IMR-90 (cell line): ENCODE results near the gene PRSS38. TPM values are rescaled to one million over a fixed set of nuclear protein-coding genes. Genes with fewer than 3 reads are reported as not detected.

ENCODE experiments used
- ATAC-seq: fragments of 200-7000 bp; cut with Tn5 transposase; 2 replicates; pipeline ENCODE4 v1.9.1; 2020; ENCODE audit warnings: low read depth, mild to moderate bottlenecking, moderate library complexity
- BruUV-seq: library from RNA; stranded (reverse); fragments of 400-500 nt; replicated peaks from 2 replicates; lab custom pipeline; 2021; lab: Mats Ljungman, UMichigan
- CTCF ChIA-PET: fragments of 300-600 bp; formaldehyde crosslinking; extraction: SDS; loops from one replicate; lab custom pipeline; 2021; ENCODE audit warnings: antibody characterized with exemption; lab: Yijun Ruan, JAX
- POLR2A ChIA-PET: fragments of 300-600 bp; sonication (Branson Sonifier 250); formaldehyde crosslinking; loops from one replicate; lab custom pipeline; 2022; ENCODE audit warnings: antibody characterized with exemption; ENCODE audit not compliant: unreplicated experiment; lab: Charles Lee
- DNase-seq: peaks from one replicate; pipeline ENCODE4 v3.0.0; 2013
- H2AFZ ChIP-seq: replicated peaks from 2 replicates; pipeline ENCODE3; 2013; ENCODE audit warnings: low read length, mild to moderate bottlenecking; ENCODE audit not compliant: poor library complexity
- H2AK5ac ChIP-seq: 2 replicates; pipeline ENCODE4 v1.6.1; 2013; ENCODE audit warnings: low read depth, low read length, inconsistent platforms
- H2AK9ac ChIP-seq: replicated peaks from 2 replicates; pipeline ENCODE3; 2013; ENCODE audit warnings: mild to moderate bottlenecking, low read depth, low read length, moderate library complexity; ENCODE audit not compliant: poor library complexity
- H2BK120ac ChIP-seq: 2 replicates; pipeline ENCODE4 v1.6.1; 2013; ENCODE audit warnings: low read depth, low read length, inconsistent platforms
- H2BK15ac ChIP-seq: 3 replicates; pipeline ENCODE4 v1.6.1; 2013; ENCODE audit warnings: low read depth, low read length, inconsistent platforms
- H2BK20ac ChIP-seq: 2 replicates; pipeline ENCODE4 v1.6.1; 2013; ENCODE audit warnings: low read depth, mild to moderate bottlenecking, inconsistent platforms, low read length, moderate library complexity
- H2BK5ac ChIP-seq: 2 replicates; pipeline ENCODE4 v1.6.1; 2013; ENCODE audit warnings: mild to moderate bottlenecking, low read depth, low read length, inconsistent platforms; ENCODE audit not compliant: poor library complexity, severe bottlenecking
- H3K14ac ChIP-seq: replicated peaks from 2 replicates; pipeline ENCODE4 v1.6.1; 2013; ENCODE audit warnings: low read depth, low read length, inconsistent platforms
- H3K18ac ChIP-seq: 2 replicates; pipeline ENCODE4 v1.6.1; 2013; ENCODE audit warnings: low read depth, low read length, control low read depth
- H3K23ac ChIP-seq: 2 replicates; pipeline ENCODE4 v1.6.1; 2013; ENCODE audit warnings: low read depth, low read length, inconsistent platforms
- H3K27ac ChIP-seq: 2 replicates; pipeline ENCODE4 v1.5.1; 2013; ENCODE audit warnings: mild to moderate bottlenecking, control low read depth, low read length; ENCODE audit not compliant: insufficient read depth
- H3K27me3 ChIP-seq: 2 replicates; pipeline ENCODE4 v1.6.1; 2013; ENCODE audit warnings: low read length; ENCODE audit not compliant: control insufficient read depth, insufficient read depth
- H3K36me3 ChIP-seq: 2 replicates; pipeline ENCODE4 v1.6.1; 2013; ENCODE audit warnings: low read length, mixed read lengths; ENCODE audit not compliant: control insufficient read depth, insufficient read depth
- H3K4ac ChIP-seq: 2 replicates; pipeline ENCODE4 v1.6.1; 2013; ENCODE audit warnings: low read depth, low read length, inconsistent platforms
- H3K4me1 ChIP-seq: 2 replicates; pipeline ENCODE4 v1.6.1; 2013; ENCODE audit warnings: low read length, mixed read lengths; ENCODE audit not compliant: control insufficient read depth, insufficient read depth
- H3K4me2 ChIP-seq: 2 replicates; pipeline ENCODE4 v1.6.1; 2013; ENCODE audit warnings: low read depth, mild to moderate bottlenecking, control low read depth, low read length, moderate library complexity
- H3K4me3 ChIP-seq: 2 replicates; pipeline ENCODE4 v1.5.1; 2013; ENCODE audit warnings: low read depth, mild to moderate bottlenecking, control low read depth, low read length, moderate library complexity; ENCODE audit not compliant: insufficient read depth
- H3K56ac ChIP-seq: 2 replicates; pipeline ENCODE4 v1.6.1; 2013; ENCODE audit warnings: low read length, inconsistent platforms; ENCODE audit not compliant: insufficient read depth; ENCODE audit errors: extremely low read depth
- H3K79me1 ChIP-seq, 2 experiments: 2 replicates each; pipeline ENCODE4 v1.6.1; 2013; ENCODE audit warnings: low read length in 2 of 2, inconsistent platforms in 1 of 2, low read depth in 1 of 2
- H3K9ac ChIP-seq: 2 replicates; pipeline ENCODE4 v1.6.1; 2013; ENCODE audit warnings: low read depth, low read length, control low read depth
- H3K9me1 ChIP-seq: 2 replicates; pipeline ENCODE4 v1.6.1; 2013; ENCODE audit warnings: low read length, inconsistent platforms; ENCODE audit not compliant: insufficient read depth
- H3K9me3 ChIP-seq: 2 replicates; pipeline ENCODE4 v1.6.1; 2013; ENCODE audit warnings: low read length; ENCODE audit not compliant: control insufficient read depth, insufficient read depth
- H4K20me1 ChIP-seq: 2 replicates; pipeline ENCODE4 v1.6.1; 2013; ENCODE audit warnings: low read length, inconsistent platforms; ENCODE audit not compliant: insufficient read depth
- H4K5ac ChIP-seq: 2 replicates; pipeline ENCODE4 v1.6.1; 2013; ENCODE audit warnings: mild to moderate bottlenecking, low read depth, low read length, control low read depth
- H4K8ac ChIP-seq, 2 experiments: 2 replicates each; pipeline ENCODE4 v1.6.1; 2013; ENCODE audit warnings: low read depth in 2 of 2, low read length in 2 of 2, control low read depth in 1 of 2, inconsistent platforms in 1 of 2
- H4K91ac ChIP-seq: 2 replicates; pipeline ENCODE4 v1.6.1; 2013; ENCODE audit warnings: low read depth, low read length, inconsistent platforms; ENCODE audit not compliant: insufficient read depth
- BHLHE40 ChIP-seq: fragments of 150-350 bp; IDR thresholded peaks from 2 replicates; pipeline ENCODE4 v1.6.1; 2016; ENCODE audit warnings: mild to moderate bottlenecking, low read depth, low read length
- CHD1 ChIP-seq: IDR thresholded peaks from 2 replicates; pipeline ENCODE4 v1.6.1; 2012; ENCODE audit warnings: low read depth, low read length, improper control_type of control experiment
- CTCF ChIP-seq: conservative IDR thresholded peaks from 2 replicates; pipeline ENCODE4 v1.5.1; 2012; ENCODE audit warnings: mild to moderate bottlenecking, low read depth, low read length, improper control_type of control experiment
- FOS ChIP-seq: fragments of 150-350 bp; IDR thresholded peaks from 2 replicates; pipeline ENCODE4 v1.6.1; 2016; ENCODE audit warnings: low read depth, low read length
- MAFK ChIP-seq: IDR thresholded peaks from 2 replicates; pipeline ENCODE4 v1.6.1; 2012; ENCODE audit warnings: low read depth, low read length, improper control_type of control experiment
- MAZ ChIP-seq: IDR thresholded peaks from 2 replicates; pipeline ENCODE4 v1.6.1; 2012; ENCODE audit warnings: low read depth, mild to moderate bottlenecking, low read length, improper control_type of control experiment, moderate library complexity, borderline replicate concordance
- MXI1 ChIP-seq: IDR thresholded peaks from 2 replicates; pipeline ENCODE4 v1.6.1; 2012; ENCODE audit warnings: low read depth, mild to moderate bottlenecking, low read length, moderate library complexity, borderline replicate concordance
- NFE2L2 ChIP-seq: fragments of 150-350 bp; IDR thresholded peaks from 2 replicates; pipeline ENCODE4 v1.6.1; 2016; ENCODE audit warnings: low read depth, mild to moderate bottlenecking, low read length
- RAD21 ChIP-seq: IDR thresholded peaks from 2 replicates; pipeline ENCODE4 v1.6.1; 2012; ENCODE audit warnings: low read length, improper control_type of control experiment
- RCOR1 ChIP-seq: IDR thresholded peaks from 2 replicates; pipeline ENCODE4 v1.6.1; 2012; ENCODE audit warnings: mild to moderate bottlenecking, low read length, improper control_type of control experiment; ENCODE audit not compliant: insufficient replicate concordance
- RFX5 ChIP-seq: IDR thresholded peaks from 2 replicates; pipeline ENCODE4 v1.8.0; 2012; ENCODE audit warnings: low read depth, mild to moderate bottlenecking, low read length, moderate library complexity
- SMC3 ChIP-seq: fragments of 150-350 bp; IDR thresholded peaks from 2 replicates; pipeline ENCODE4 v1.6.1; 2016; ENCODE audit warnings: low read depth, mild to moderate bottlenecking, antibody characterized with exemption, low read length, moderate library complexity
- USF2 ChIP-seq: fragments of 150-350 bp; IDR thresholded peaks from 2 replicates; pipeline ENCODE4 v1.6.1; 2017; ENCODE audit warnings: mild to moderate bottlenecking, antibody characterized with exemption, low read length, low read depth
- WGBS, 2 experiments: methylation state at CpG; one replicate each; pipeline versions ENCODE4 v1.1.5 to v1.1.7; 2013; ENCODE audit warnings: missing lambda C conversion rate in 2 of 2; ENCODE audit not compliant: insufficient read length in 1 of 2; ENCODE audit errors: extremely low coverage in 2 of 2; 5-methylcytosine and 5-hydroxymethylcytosine counted together
- dilution Hi-C: fragments of 300-500 bp; cut with HindIII; formaldehyde crosslinking; loops from one replicate; pipeline ENCODE4 v1.14.3; 2018; ENCODE audit warnings: low sequenced_read_pairs; ENCODE audit not compliant: unreplicated experiment
- in situ Hi-C: fragments of 300-500 bp; cut with MboI; formaldehyde crosslinking; loops from 3 replicates; pipeline ENCODE4 v1.14.3; 2019; ENCODE audit warnings: low sequenced_read_pairs, inconsistent platforms, mixed read lengths
- intact Hi-C: fragments of 100-400 bp; cut with micrococcal nuclease; formaldehyde crosslinking; loops from 2 replicates; pipeline ENCODE4 v1.10.0; 2022
- polyA plus RNA-seq, 3 experiments: library from polyadenylated mRNA; depleted of rRNA; stranded (reverse); fragments of >200 nt; gene quantifications; 2 replicates each; pipeline ENCODE4 v1.2.3, GENCODE V29; 2012; ENCODE audit warnings: low replicate concordance in 1 of 3
- total RNA-seq: library from RNA; depleted of rRNA; stranded (reverse); fragments of >200 nt; gene quantifications from 2 replicates; pipeline ENCODE4 v1.2.3, GENCODE V29; 2012
- TF ChIP-seq, protein P1 (sequence below): fragments of 150-350 bp; IDR thresholded peaks from 2 replicates; pipeline ENCODE4 v1.6.1; 2016; ENCODE audit warnings: low read depth, mild to moderate bottlenecking, low read length, moderate library complexity, borderline replicate concordance

PRSS38 gene
- total and polyA plus RNA-seq, 2 of the 4 experiments (the other 2 are of a cell fraction) = not detected

GRCh38 chr1:227883073-227883520 is 67.6 kb downstream of the PRSS38 start:
- Histone ChIP-seq H3K9me3 (no peaks in the 10 kb centered on the region), H4K91ac (no peak overlapping the region), H4K8ac (no peak overlapping the region), H3K23ac (no peak overlapping the region), H3K79me1 (no peaks in the 10 kb centered on the region), H3K4me2 (no peak overlapping the region), H3K4me1 (no peaks in the 10 kb centered on the region; the same call in 1 of the 2 replicates), H2AFZ (peak overlapping the region; percentile 32), H3K18ac (no peak overlapping the region), H3K56ac (no peak overlapping the region), H2BK120ac (no peak overlapping the region), H2AK5ac (no peak overlapping the region), H3K27me3 (peaks cover 2% of the 10 kb centered on the region; the same call in 1 of the 2 replicates), H4K5ac (no peak overlapping the region), H3K9ac (no peak overlapping the region), H3K27ac (no peak overlapping the region), H2BK5ac (no peak overlapping the region), H2BK20ac (no peak overlapping the region), H2AK9ac (no peak overlapping the region), H3K9me1 (no peaks in the 10 kb centered on the region), H3K14ac (no peak overlapping the region), H3K4me3 (no peak overlapping the region), H4K20me1 (no peaks in the 10 kb centered on the region), H3K4ac (no peak overlapping the region), H3K36me3 (no peaks in the 10 kb centered on the region), H2BK15ac (no peak overlapping the region)
- TF ChIP-seq MXI1 = no peak
- no peak for TF ChIP-seq MAFK
- TF ChIP-seq NFE2L2 = no peak
- no peak for TF ChIP-seq USF2
- TF ChIP-seq, protein P1, sequence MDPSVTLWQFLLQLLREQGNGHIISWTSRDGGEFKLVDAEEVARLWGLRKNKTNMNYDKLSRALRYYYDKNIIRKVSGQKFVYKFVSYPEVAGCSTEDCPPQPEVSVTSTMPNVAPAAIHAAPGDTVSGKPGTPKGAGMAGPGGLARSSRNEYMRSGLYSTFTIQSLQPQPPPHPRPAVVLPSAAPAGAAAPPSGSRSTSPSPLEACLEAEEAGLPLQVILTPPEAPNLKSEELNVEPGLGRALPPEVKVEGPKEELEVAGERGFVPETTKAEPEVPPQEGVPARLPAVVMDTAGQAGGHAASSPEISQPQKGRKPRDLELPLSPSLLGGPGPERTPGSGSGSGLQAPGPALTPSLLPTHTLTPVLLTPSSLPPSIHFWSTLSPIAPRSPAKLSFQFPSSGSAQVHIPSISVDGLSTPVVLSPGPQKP = no peak
- no peak for TF ChIP-seq FOS
- no peak for TF ChIP-seq RFX5
- no peak for TF ChIP-seq CTCF
- no peak for TF ChIP-seq RCOR1
- TF ChIP-seq SMC3 = no peak
- no peak for TF ChIP-seq RAD21
- no peak for TF ChIP-seq CHD1
- TF ChIP-seq BHLHE40 = no peak
- no peak for TF ChIP-seq MAZ
- ChIA-PET POLR2A (no interaction called here), CTCF (no interaction called here)
- no CpG with 5 or more reads among the region's 9 CpGs for WGBS, 2 experiments
- dilution Hi-C loops (no loop called here), in situ Hi-C loops (no loop called here), intact Hi-C loops (no loop called here)
- no peak for DNase-seq
- no TSS peak for BruUV-seq
- no peak for ATAC-seq
